IPS DF 4.7 (cell line): ENCODE results near the gene VSTM2B.

Experiments
- DNase-seq: peaks from one replicate; pipeline ENCODE4 v3.0.0-alpha.2; 2013; ENCODE audit warnings: low spot score; ENCODE audit errors: extremely low read depth

VSTM2B gene

DNA sequence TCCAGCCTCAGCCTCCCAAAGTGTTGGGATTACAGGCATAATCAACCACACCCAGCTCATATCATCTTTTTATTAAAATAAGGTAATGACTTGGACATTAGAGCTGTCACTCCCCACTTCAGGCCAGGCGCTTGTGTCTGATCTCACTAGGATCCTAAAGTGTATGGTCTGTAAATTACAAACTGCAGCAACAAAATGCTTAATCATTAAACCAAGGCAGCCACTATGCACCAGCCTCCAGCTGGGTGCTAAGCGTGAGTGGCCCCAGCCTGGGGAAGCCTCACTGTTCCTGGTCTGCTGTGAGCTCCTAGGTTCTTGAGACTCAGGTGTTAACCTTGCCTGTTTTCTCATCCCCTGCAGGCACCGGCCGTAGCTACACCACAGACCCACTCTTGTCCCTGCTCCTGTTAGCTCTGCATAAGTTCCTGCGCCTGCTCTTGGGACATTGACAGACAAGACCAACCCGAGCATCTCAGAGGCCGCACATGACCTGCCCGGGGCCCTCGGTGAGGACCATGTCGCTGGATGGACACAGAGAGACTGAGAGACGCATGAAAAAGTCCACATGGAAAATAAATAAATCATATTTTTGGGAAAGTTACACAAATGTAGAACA, 37.8 kb downstream of the VSTM2B start:
- DNase-seq, result no peak

DNA sequence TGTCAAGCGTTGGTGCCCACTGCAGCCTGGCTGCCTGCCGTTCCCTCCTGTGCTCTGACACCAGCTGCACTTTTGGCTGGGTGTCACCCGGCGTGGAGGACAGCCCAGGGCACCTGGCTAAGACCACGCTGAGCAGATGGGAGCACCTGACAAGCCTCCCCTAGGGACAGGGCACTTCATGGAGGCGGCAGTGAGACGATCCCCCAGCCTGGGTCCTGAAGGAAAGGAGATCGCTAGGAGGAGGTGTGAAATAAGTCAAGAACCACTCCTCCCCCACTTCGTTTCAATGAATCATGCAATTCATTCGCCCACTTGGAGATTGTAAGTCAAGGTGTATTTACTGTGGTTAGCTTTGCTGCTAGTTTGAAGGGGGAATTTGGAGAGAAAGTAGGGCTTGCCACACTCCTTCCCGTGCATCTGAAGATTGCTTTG, 38.8 kb downstream of the VSTM2B start:
- no peak for DNase-seq

DNA sequence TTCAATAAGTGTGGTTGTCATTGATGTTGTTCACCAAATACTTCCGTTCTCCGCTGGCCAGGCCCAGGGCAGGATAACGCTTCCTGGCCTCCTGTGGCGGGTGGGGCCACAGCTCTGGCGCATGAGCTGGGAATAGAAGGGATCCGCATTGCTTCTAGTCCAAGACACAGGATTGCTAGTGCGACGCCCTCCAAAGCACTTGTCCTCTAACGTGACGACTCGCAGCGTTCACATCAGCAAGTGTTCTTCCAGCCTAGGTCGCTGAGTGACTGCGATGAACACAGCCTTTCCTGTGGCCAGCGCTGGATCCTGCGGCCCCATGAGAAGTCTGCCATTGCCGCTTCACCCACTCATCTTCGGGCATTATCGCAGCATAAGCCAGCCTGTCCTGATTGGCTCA, 39.4 kb downstream of the VSTM2B start:
- DNase-seq, result no peak

DNA sequence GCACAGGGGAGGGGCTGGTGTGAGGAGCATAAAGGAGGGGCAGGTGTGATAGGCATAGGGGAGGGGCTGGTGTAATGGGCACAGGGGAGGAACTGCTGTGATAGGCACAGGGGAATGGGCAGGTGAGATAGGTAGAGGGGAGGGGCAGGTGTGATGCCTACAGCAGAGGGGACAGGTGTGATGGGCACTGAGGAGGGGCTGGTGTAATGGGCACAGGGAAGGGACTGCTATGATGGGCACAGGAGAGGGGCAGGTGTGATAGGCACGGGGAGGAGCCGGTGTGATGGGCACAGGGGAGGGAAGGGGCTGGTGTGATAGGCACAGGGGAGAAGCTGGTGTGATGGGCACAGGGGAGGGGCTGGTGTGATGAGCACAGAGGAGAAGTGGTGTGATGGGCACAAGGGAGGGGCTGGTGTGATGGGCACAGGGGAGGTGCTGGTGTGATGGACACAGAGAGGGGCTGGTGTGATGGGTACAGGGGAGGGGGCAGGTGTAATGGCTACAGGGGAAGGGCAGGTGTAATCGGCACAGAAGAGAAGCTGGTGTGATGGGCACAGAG, 40.8 kb downstream of the VSTM2B start:
- no peak for DNase-seq

DNA sequence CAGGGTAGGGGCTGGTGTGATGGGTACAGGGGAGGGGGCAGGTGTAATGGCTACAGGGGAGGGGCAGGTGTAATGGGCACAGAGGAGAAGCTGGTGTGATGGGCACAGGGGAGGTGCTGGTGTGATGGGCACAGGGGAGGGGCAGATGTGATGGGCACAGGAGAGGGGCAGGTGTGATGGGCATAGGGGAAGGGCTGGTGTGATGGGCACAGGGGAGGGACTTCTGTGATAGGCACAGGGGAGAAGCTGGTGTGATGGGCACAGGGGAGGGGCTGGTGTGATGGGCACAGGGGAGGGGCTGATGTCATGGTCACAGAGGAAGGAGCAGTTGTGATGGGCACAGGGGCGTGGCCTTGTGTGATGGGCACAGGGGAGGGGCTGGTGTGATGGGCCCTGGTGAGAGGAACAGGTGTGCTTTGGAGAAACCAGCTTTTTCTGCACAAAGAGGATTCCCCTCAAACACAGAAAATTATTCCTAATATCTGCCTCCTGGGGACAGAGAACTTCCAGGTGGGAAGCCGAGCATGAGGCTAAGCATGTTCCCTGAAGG, 41.6 kb downstream of the VSTM2B start:
- DNase-seq, result no peak

DNA sequence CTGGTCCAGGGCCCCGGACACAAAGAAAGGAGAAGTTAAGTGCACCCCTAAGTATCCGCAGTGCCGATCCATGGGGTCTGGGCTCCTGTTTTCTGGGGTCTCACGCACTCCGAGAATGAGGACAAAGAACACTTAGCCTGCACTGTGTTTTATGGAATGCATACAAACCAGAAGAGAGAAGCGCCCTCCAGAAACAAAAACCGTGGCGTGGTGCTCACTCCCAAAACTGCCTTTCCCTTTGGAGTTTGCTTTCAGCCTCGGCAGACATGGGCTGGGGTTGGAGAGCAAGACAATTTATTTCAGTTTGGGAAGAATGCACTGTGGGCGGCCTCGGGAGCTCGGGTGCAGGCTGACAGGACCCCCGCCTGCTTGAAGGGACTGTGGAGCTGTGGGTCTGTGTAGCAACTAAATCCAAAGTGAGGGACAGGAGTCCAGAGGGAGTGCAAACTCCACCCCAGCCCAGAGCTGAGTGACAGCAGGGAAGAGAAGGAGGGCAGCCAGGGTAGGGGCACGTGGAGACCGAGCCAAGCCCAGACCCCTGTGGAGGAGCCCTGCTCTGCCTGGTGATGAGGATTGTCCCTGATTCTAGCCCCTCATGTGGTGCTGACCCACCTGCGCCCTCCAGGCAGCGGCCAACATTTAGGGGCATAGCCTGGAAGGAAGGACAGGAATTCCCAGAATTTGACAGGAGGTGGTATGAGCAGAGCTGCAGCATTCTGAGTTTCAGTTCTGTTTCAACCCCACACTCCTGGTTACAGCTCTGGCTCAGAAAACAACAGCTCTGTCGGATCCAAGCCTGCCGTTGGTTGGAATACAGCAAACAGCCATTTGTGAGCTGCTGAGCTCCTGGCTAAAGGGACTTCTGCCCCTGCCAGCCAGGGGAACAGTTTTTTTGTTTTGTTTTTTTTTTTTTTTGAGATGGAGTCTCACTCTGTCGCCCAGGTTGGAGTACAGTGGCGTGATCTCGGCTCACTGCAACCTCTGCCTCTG, 42.5 kb downstream of the VSTM2B start:
- DNase-seq, result no peak

DNA sequence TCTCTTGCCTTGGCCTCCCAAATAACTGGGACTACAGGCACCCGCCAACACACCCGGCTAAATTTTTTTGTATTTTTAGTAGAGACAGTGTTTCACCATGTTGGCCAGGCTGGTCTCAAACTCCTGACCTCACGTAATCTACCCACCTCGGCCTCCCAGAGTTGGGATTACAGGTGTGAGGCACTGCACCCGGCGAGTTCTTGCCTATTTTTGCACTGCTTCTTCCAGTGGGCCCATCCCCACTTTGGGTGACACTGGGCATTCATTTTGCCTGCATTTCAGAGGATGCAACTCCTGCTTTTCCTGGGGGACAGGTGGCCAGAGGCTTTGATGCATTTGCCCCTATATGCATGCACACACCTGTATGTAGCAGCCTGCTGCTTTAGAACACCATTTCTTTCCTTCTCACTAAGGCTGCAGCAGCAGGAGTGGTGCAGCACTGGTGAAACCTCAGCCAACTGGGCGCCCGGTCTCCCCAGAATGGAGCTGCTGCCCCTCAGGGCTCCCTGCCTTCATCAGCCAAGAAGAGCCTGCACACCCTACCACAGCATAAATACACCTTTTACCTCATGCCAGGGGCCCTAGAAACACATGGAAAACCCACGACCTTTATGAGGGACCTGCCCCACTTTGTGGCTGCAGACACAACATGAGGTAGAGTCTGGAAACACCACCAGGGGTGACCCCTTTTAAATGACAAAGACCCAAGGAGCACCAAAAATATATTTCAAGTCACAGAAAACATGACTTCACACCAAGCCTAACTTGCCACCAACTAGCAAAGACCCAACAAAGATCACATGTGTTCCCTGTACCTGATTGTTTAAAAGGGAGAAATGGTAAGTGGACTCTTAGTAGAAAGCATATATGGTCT, 43.5 kb downstream of the VSTM2B start:
- no peak for DNase-seq

DNA sequence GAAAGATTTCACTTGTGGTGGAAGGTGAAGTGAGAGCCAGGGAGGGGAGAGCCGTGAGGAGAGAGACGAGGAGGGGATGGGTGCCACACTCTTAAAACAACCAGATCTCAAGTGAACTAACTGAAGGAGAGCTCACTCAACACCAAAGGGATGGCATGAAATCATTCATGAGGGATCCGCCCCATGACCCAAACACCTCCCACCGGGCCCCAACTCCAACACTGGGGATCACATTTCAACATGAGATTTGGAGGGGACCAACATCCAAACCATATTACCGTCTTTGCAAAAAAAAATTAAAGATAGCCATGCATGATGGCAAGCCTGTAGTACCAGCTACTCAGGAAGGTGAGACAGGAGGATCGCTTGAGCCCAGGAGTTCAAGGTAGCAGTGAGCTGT, 45.4 kb downstream of the VSTM2B start:
- DNase-seq, result no peak

DNA sequence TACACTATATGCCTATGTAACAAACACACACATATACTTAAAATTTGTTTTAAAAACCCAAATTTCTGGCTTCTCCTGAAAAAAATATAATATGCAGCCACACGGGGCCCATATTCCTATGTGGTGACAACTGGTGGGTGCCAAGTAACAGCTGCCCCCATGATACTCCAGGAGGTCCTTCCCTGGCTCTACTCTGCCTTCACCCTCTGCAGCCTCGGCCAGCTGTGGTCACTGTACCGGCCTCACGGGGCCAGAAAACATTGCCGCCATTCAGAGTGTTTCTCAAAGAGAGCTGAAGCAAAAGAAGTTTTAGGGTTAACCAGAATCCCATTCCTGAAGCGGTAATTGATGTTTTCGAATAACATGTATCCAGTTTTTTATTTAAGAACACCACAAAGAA, 47.7 kb downstream of the VSTM2B start:
- no peak for DNase-seq

DNA sequence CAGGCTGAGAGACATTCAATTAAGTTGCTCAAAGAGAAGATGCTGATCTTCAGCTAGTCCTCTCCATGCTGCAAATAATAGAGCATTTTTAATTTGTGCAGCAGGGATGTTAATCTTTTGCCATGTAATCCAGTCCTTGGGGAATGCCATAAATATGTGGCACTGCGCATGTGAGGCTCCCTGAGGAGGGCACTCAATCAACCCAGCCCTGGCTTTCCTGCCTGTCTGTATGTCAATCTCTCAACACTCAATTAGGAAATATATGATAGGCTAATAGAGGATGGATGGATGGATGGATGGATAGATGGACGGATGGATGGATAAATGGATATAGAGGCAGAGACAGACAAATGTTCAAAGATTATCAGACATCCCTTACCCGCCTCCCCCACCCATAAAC, 48.7 kb downstream of the VSTM2B start:
- no peak for DNase-seq

DNA sequence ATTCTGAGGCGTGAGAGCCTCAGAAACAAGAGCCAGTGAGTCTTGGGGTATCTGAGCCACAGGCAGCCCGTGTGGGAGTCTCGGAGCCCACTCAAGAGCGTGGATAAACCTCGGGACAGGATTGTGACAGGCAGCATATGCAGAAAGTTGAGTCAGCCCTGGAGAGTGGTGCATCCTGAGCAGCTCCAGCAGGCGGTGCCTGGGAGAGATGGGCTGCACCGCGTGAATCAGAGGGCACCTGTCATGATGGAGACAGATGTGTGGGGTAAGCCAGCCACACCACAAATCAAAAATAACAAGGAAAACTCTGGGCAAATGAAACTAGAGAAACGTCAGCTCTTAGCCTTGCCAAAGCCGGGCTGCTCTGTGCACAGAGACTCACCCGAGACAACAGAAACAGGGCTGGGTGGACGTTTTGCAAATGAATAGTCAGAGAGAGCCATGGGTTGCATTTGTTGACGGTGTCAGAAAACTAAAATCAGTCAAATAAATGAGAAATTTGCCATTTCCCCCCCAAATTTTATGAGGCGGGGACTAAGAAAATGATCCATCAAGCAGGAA, 50.3 kb downstream of the VSTM2B start:
- DNase-seq, result no peak

DNA sequence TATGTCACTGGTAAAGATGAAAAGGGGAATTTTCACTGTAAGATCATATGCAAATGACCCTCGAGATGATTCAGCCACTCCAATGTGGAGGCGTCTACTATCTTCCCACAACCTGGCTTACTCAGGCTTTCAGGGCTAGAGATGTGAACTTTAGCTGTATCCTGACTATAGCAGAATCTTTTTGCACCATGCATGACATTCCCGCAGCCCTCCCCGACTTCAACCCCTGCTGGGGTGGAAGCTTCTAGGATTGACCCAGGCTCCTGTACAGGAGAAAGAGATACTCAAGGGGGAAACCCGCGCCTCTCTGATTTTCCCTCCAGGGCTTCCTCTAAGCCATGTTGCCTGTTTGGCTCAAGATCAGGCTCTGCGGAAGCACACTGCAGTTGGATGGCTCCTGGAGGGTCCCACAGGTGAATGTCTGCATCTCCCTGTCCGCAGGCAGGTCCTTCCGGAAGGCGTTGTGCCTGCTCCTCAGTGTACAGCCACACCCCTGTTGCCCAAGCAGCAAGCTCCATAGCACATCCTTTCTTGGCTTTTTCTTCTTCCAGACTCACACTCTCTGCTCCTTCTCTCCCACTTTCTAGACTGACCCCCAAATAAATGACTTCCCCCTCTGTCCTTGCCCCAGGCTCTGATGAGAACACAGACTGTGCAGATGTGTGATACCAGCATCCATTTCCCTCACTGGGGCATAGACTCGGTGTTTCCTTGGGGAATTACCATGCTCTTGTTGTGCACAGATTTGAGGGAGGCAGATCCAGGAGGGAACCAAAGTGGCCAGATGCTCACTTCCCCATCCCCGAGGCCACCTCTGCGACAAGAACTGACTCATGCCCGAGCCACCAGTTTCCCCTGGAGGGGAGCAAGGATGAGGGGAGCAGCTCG, 51.2 kb downstream of the VSTM2B start:
- no peak for DNase-seq

DNA sequence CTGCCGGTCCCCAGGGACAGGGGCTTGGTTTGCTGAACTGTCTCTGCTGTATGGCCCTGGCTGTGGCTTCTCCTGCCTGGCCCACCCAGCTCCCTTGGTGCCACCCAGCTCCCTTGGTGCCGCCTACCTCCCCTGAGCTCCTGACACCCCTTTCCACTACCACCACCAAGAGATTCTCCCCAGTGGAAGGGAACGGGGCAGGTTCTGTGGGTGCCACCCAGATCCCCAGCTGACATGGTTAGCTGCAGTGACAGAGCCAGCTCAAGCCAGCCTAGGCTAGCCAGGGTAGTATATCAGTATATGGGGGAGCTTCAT, 51.8 kb downstream of the VSTM2B start:
- no peak for DNase-seq

DNA sequence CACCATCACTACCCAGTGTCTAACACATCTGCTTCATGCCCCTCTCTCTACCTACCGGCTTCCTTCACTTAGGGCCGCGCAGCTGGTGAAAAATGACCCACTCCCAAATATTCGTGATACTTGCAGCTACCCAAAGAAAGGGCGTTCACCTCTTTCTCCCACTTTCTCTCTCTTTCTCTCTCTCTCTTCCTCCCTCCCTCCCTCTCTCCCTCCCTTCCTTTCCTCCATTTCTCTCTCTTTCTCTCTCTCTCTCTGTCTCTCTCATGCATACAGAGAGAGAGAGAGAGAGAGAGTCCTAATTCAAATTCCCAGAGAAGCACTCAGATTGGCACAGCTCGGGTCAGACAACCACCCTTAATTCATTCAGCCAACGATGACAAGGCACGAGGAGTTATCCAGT, 52.6 kb downstream of the VSTM2B start:
- DNase-seq, result no peak

DNA sequence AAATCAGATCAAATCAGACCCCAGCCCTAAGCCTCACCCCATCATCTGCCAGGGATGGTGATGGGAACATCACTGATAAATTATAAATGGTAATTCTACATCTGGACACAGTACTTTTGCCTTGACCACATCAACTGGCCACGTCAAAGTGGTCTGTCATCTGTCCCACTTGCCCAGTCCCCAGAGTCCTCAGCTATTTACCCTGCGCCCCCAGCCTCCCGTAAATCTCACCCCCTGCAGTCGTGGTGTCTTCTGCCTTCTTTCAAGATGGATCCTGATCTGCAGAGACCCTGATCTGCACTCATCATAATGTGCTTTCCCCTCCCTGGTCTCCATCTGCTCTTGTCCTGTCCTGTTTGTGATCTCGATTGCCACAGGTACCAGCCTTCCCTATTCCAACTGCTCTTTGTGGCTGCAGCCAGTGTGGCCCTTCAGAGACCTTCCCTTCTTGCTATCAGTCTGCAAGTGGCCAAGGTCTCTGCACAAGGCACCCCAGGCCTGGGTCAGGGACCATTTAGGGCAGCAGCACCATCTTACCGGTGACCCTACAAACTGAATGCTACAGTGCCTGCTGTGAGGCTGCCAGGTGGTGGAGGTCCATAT, 53.6 kb downstream of the VSTM2B start:
- DNase-seq, result no peak

DNA sequence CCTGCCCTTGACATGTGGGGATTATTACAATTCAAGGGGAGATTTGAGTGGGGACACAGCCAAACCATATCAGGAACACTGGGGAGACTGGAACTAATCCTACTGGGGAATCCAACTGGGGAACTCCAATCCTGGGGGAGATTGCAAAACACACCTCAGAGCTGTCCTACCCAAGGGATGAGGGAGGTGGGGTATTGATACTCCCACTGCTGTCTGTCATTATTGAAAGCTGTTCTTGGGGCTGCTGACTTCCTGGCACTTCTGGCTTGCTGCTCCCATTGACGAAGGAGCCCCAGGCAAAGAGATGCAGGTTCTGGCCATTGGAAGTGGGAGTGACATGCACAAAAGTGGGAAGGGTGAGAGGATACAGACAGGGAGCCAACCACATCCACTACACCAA, 55.6 kb downstream of the VSTM2B start:
- no peak for DNase-seq

DNA sequence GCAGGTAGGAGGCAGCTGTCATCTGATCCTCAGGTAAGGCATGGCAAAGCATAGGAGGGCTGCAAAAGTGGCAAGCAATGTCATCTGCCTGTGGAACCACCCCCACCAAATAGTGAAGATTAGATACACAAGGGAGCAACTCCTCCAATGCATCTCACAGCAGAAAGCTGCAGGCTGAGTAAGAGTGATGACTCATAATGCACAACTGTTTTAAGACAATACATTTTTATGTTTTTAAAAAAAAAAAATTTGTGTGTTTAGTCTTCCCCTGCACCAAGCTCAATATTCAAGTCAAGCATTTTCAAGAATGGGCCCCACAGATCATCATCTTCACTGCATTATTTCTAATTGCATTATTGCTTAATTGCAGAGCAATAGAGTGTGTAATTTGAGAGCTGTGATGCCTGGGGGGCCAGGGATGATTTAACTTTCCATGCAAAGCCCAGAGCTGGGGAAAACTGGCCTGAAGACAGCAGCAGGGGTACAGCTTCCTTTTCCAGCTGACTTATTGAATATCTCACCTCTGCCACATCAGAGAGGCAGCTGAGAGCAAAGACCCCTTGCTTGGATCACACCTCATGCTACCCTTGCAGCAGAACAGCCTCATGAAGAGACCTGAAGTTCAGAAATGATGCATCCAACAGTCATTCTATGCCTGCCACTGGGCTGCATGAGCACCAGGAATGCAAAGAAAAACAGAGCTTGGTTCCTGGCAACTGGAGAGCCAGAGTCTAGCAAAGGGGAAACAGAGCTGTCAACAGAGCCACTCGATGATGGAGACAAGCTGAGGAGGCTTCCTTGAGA, 57.6 kb downstream of the VSTM2B start:
- DNase-seq, result no peak

DNA sequence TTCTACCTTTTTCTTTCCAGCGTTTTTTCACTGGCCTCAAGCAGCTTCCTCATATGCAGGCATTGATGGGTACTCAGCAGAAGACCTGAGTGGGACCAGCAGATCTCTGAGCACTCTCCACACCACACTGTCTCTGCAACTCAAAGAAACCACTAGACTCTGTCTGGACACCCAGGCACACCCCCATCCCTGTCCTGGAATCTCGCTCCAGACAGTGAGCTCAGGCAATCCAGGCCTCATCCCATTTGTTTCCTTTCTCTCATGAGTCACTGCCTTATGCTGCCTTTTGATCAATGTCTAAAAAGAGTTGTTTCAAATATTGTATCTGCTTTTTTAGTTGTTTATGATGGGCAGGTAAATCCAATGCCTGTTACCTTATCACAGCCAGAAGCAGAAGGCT, 60.6 kb downstream of the VSTM2B start:
- DNase-seq, result no peak

DNA sequence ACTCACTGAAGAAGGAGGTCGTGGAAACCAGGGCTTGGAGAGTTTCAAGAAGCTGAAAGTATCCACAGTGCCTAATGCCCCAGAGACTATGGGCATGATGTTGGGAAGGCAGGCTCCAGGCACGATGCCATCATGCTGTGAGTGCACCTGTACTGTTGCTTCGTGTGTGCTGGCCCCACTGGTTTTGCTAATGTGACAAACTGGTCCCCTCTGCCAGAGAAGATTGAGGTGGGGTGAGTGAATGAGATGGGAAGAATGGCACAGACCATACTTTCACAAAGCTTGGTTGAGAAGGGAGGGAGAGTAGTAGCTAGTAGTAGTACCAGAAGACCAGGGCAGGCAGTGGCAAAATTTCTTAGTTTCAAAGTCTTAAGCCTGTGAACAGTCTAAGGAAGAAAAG, 61.3 kb downstream of the VSTM2B start:
- no peak for DNase-seq
